GM23338 (cell line): ENCODE data around the gene CATSPER3. TPM values are rescaled to one million over a fixed set of nuclear protein-coding genes. Genes with fewer than 3 reads are reported as not detected.

Experiments
- ATAC-seq: fragments of 200-7000 bp; cut with Tn5 transposase; 3 replicates; pipeline ENCODE4 v1.9.1; 2020
- DNase-seq: peaks from one replicate; pipeline ENCODE4 v3.0.0-alpha.2; 2015; ENCODE audit warnings: low spot score
- H2AFZ ChIP-seq: fragments of 200-600 bp; sonication (generic); 2 replicates; pipeline ENCODE4 v1.8.0; 2016; ENCODE audit warnings: antibody characterized with exemption, mild to moderate bottlenecking, moderate library complexity
- H3F3A ChIP-seq: fragments of 200-600 bp; sonication (generic); replicated peaks from 2 replicates; pipeline ENCODE4 v1.8.0; 2017; ENCODE audit warnings: antibody characterized with exemption, mixed run types, low read depth
- H3K27ac ChIP-seq: fragments of 200-600 bp; sonication (generic); 2 replicates; pipeline ENCODE4 v1.6.1; 2016; ENCODE audit warnings: low read depth
- H3K27me3 ChIP-seq: fragments of 200-600 bp; sonication (generic); 2 replicates; pipeline ENCODE4 v1.8.0; 2016; ENCODE audit warnings: mild to moderate bottlenecking, mixed run types, moderate library complexity; ENCODE audit not compliant: insufficient read depth
- H3K36me3 ChIP-seq: fragments of 200-600 bp; sonication (generic); 2 replicates; pipeline ENCODE4 v1.8.0; 2016; ENCODE audit warnings: mild to moderate bottlenecking; ENCODE audit not compliant: insufficient read depth
- H3K4me1 ChIP-seq: fragments of 200-600 bp; sonication (generic); 2 replicates; pipeline ENCODE4 v1.8.0; 2016; ENCODE audit warnings: mild to moderate bottlenecking, moderate library complexity; ENCODE audit not compliant: insufficient read depth
- H3K4me2 ChIP-seq: fragments of 200-600 bp; sonication (generic); 2 replicates; pipeline ENCODE4 v1.7.1; 2017; ENCODE audit warnings: mixed run types
- H3K4me3 ChIP-seq: fragments of 200-600 bp; sonication (generic); 2 replicates; pipeline ENCODE4 v1.6.1; 2016; ENCODE audit warnings: mixed run types
- H3K79me2 ChIP-seq: fragments of 200-600 bp; sonication (generic); replicated peaks from 2 replicates; pipeline ENCODE4 v1.8.0; 2017; ENCODE audit warnings: mild to moderate bottlenecking; ENCODE audit not compliant: insufficient read depth
- H3K9me2 ChIP-seq: fragments of 200-600 bp; sonication (generic); 2 replicates; pipeline ENCODE4 v1.8.0; 2017; ENCODE audit not compliant: insufficient read depth
- H4K20me1 ChIP-seq: fragments of 200-600 bp; sonication (generic); replicated peaks from 2 replicates; pipeline ENCODE4 v1.8.0; 2017; ENCODE audit warnings: mild to moderate bottlenecking; ENCODE audit not compliant: insufficient read depth
- H3K27ac Mint-ChIP-seq: 2 replicates; pipeline ENCODE4 v1.8.0; 2020; ENCODE audit warnings: inconsistent platforms, mild to moderate bottlenecking, moderate library complexity, mixed read lengths
- H3K27me3 Mint-ChIP-seq: 3 replicates; pipeline ENCODE4 v1.8.0; 2022; ENCODE audit warnings: low read depth, mild to moderate bottlenecking, moderate library complexity, mixed read lengths, inconsistent platforms; ENCODE audit not compliant: insufficient read depth, poor library complexity
- H3K36me3 Mint-ChIP-seq: 3 replicates; pipeline ENCODE4 v1.8.0; 2021; ENCODE audit warnings: low read depth, mild to moderate bottlenecking, inconsistent platforms, moderate library complexity, mixed read lengths
- H3K4me1 Mint-ChIP-seq: 3 replicates; pipeline ENCODE4 v1.8.0; 2020; ENCODE audit warnings: mild to moderate bottlenecking, inconsistent platforms, mixed read lengths
- H3K4me3 Mint-ChIP-seq: 3 replicates; pipeline ENCODE4 v1.8.0; 2021; ENCODE audit warnings: moderate library complexity, mild to moderate bottlenecking, inconsistent platforms, mixed read lengths
- H3K9me3 Mint-ChIP-seq: 3 replicates; pipeline ENCODE4 v1.8.0; 2020; ENCODE audit warnings: moderate library complexity, mild to moderate bottlenecking, inconsistent platforms, mixed read lengths
- EZH2 ChIP-seq: fragments of 200-600 bp; sonication (generic); IDR thresholded peaks from one replicate; pipeline ENCODE4 v1.8.0; 2017; ENCODE audit warnings: antibody characterized with exemption, mild to moderate bottlenecking, low read depth; ENCODE audit not compliant: unreplicated experiment
- REST ChIP-seq: IDR thresholded peaks from one replicate; pipeline ENCODE4 v1.6.1; 2018; ENCODE audit warnings: antibody characterized with exemption; ENCODE audit not compliant: unreplicated experiment
- STAT1 ChIP-seq: IDR thresholded peaks from one replicate; pipeline ENCODE4 v1.6.1; 2016; ENCODE audit warnings: antibody characterized with exemption; ENCODE audit not compliant: unreplicated experiment
- ZNF114 ChIP-seq: fragments of 250-450 bp; sonication (Bioruptor Pico); IDR thresholded peaks from 2 replicates; pipeline ENCODE4 v1.5.0; 2020; ENCODE audit warnings: mild to moderate bottlenecking, moderate library complexity
- polyA plus RNA-seq: library from polyadenylated mRNA; unstranded; fragments of >200 nt; fragmentation: Nextera tagmentation; extraction: Ambion mirVana; gene quantifications from 2 replicates; pipeline ENCODE4 v1.2.1, GENCODE V29; 2016
- total RNA-seq: library from RNA; depleted of rRNA; stranded (reverse); fragments of >200 nt; shearing (Covaris generic); gene quantifications from 2 replicates; pipeline ENCODE4 v1.2.3, GENCODE V29; 2014

CATSPER3 gene
- total and polyA plus RNA-seq, 2 experiments from 2014 or later: 0.19 TPM; not detected in 1

- DNase-seq (no peak), ATAC-seq (no peak)
- H2AFZ ChIP-seq: no peak overlapping the region
- H3K4me1 ChIP-seq: no peaks in the 10 kb centered on the region
- H3K27me3 ChIP-seq: peaks cover 48% of the 10 kb centered on the region
- Mint-ChIP-seq H3K9me3 (no peaks in the 10 kb centered on the region; the same call in 2 of the 3 replicates), H3K4me3 (no peak overlapping the region), H3K27ac (no peak overlapping the region), H3K27me3 (peaks cover 58% of the 10 kb centered on the region), H3K4me1 (peaks cover 11% of the 10 kb centered on the region), H3K36me3 (no peaks in the 10 kb centered on the region)
- H3K36me3 ChIP-seq: no peaks in the 10 kb centered on the region
- H3K27ac ChIP-seq: no peak overlapping the region
- H4K20me1 ChIP-seq: peaks cover 7% of the 10 kb centered on the region; the same call in 1 of the 2 replicates
- no peak overlapping the region for H3K4me2 ChIP-seq
- no peaks in the 10 kb centered on the region for H3K79me2 ChIP-seq
- H3K4me3 ChIP-seq: no peak overlapping the region
- no peaks in the 10 kb centered on the region for H3K9me2 ChIP-seq
- no peaks in the 10 kb centered on the region for H3F3A ChIP-seq
- TF ChIP-seq STAT1 (no peak), ZNF114 (CRISPR knock-in tag) (no peak), EZH2 (no peak)
Observed at GRCh38 chr5:135053278-135053677, 85.6 kb downstream of the CATSPER3 start.

- H3K27me3 ChIP-seq: peaks cover 40% of the 10 kb centered on the region
- peaks cover 53% of the 10 kb centered on the region for H3K27me3 Mint-ChIP-seq
- ATAC-seq: no peak
Observed at GRCh38 chr5:135053989-135054388, 86.3 kb downstream of the CATSPER3 start.

More at GRCh38 chr5:135053989-135054388, 86.3 kb downstream of the CATSPER3 start:
- no peak overlapping the region for H3K4me3 Mint-ChIP-seq
- peaks cover 11% of the 10 kb centered on the region for H3K4me1 Mint-ChIP-seq
- Histone ChIP-seq H3K9me2 (no peaks in the 10 kb centered on the region), H3K79me2 (no peaks in the 10 kb centered on the region), H2AFZ (no peak overlapping the region), H4K20me1 (peaks cover 7% of the 10 kb centered on the region; the same call in 1 of the 2 replicates), H3K27ac (no peak overlapping the region), H3K36me3 (no peaks in the 10 kb centered on the region), H3F3A (no peaks in the 10 kb centered on the region), H3K4me3 (no peak overlapping the region), H3K4me2 (no peak overlapping the region), H3K4me1 (no peaks in the 10 kb centered on the region)
- H3K27ac Mint-ChIP-seq: no peak overlapping the region
- H3K9me3 Mint-ChIP-seq: no peaks in the 10 kb centered on the region
- H3K36me3 Mint-ChIP-seq: no peaks in the 10 kb centered on the region
- no peak for DNase-seq
- no peak for TF ChIP-seq REST
